ENCODE measurements around the gene HIP1. TPM values are rescaled to one million over a fixed set of nuclear protein-coding genes. Genes with fewer than 3 reads are reported as not detected.
"Not testable (repeated sequence)": the region's sequence is repeated elsewhere in the genome, so short reads cannot be mapped to it uniquely, and the experiment has no call there.

The HIP1 gene
- total and polyA plus RNA-seq, 4 donors = 10.6 to 87.9 (median 43.3) TPM

DNA sequence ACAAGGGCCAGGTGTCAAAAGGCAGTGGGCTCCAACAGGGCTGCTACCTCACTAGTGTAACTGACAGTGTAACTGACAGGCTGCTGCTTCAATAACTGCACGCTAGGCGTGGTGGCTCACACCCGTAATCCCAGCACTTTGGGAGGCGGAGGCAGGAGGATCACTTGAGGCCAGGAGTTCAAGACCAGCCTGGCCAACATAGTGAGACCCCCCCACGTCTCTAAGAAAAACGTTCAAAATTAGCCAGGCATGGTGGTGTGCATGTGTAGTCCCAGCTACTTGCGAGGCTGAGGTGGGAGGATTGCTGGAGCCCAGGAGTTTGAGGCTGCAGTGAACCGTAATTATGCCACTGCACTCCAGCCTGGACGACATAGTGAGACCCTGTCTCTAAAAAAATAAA lies 16.8 kb downstream of the HIP1 start:
- ATAC-seq (ENCODE audit: low FRiP score); H3K27ac ChIP-seq (ENCODE audit: low read depth in 1 of 2, low read length in 2 of 2); H3K9me3 ChIP-seq (ENCODE audit: control insufficient read depth, low read length); H3K36me3 ChIP-seq (ENCODE audit: control insufficient read depth in 1 of 2, insufficient read depth in 2 of 2, low read length in 1 of 2); H3K27me3 ChIP-seq (ENCODE audit: control insufficient read depth in 1 of 2, insufficient read depth in 2 of 2, low read length in 1 of 2); intact Hi-C loops (cut with DNase I); H3K4me1 ChIP-seq (ENCODE audit: control insufficient read depth in 1 of 2, insufficient read depth in 2 of 2, low read length in 2 of 2); H3K4me3 ChIP-seq (ENCODE audit: low read length in 2 of 2): not testable (repeated sequence)
- 88 to 92% methylated on average over 9 of the region's 9 CpGs for WGBS, 2 donors
- DNase-seq = peak; percentile 20 to 30

DNA sequence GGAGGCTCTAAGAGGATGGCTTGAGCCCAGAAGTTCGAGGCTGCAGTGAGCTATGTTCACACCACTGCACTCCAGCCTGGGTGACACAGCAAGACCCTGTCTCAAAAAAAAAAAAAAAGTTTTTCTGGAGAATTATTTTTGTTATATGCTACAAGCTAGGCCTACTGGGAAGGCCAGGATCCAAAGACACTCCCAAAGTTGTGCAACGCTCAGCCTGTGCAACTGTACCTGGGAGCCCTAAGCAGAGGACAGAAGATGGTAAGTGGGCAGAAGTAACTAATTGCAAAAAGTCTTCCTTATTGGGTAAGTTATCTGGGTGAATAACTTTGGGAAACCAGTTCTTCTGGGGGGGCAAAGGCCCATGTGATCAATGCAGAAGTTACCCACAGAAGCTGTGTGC lies 17.3 kb downstream of the HIP1 start:
- Histone ChIP-seq H3K27ac (ENCODE audit: low read depth in 1 of 2, low read length in 2 of 2) (no peak overlapping the region), H3K4me3 (ENCODE audit: low read length in 2 of 2) (no peak overlapping the region), H3K4me1 (ENCODE audit: control insufficient read depth in 1 of 2, insufficient read depth in 2 of 2, low read length in 2 of 2) (no peaks in the 10 kb centered on the region), H3K9me3 (ENCODE audit: control insufficient read depth, low read length) (no peaks in the 10 kb centered on the region), H3K27me3 (ENCODE audit: control insufficient read depth in 1 of 2, insufficient read depth in 2 of 2, low read length in 1 of 2) (no peaks in the 10 kb centered on the region), H3K36me3 (ENCODE audit: control insufficient read depth in 1 of 2, insufficient read depth in 2 of 2, low read length in 1 of 2) (no peaks in the 10 kb centered on the region)
- 57 to 58% methylated on average over 2 of the region's 2 CpGs for WGBS, 2 donors
- intact Hi-C loops (cut with DNase I) = no loop called here
- ATAC-seq (ENCODE audit: low FRiP score) (no peak), DNase-seq (peak in 1 of 2 donors; percentile 12)

DNA sequence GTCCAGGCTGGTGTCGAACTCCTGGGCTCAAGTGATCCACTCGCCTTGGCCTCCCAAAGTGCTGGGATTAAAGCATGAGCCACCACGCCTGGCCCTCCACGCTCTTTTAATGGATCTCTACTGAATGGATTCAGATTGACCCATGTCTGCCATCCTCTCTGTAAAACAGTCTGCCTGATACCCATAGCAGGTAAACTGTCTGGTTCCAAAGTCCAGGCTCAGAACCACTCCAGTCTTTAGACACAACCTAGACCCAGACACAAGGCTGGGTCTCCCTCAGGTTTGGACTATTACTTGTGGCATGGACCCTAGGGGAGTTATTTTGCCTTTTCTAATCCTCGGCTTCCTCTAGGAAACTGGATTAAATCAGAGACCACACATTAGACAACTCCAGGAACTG lies 19.1 kb downstream of the HIP1 start:
- H3K4me1 ChIP-seq (ENCODE audit: control insufficient read depth in 1 of 2, insufficient read depth in 2 of 2, low read length in 2 of 2) = no peaks in the 10 kb centered on the region
- intact Hi-C loops (cut with DNase I) = no loop called here
- H3K9me3 ChIP-seq (ENCODE audit: control insufficient read depth, low read length) = no peaks in the 10 kb centered on the region
- no peak overlapping the region for H3K27ac ChIP-seq (ENCODE audit: low read depth in 1 of 2, low read length in 2 of 2)
- no peaks in the 10 kb centered on the region for H3K36me3 ChIP-seq (ENCODE audit: control insufficient read depth in 1 of 2, insufficient read depth in 2 of 2, low read length in 1 of 2)
- H3K27me3 ChIP-seq (ENCODE audit: control insufficient read depth in 1 of 2, insufficient read depth in 2 of 2, low read length in 1 of 2) = no peaks in the 10 kb centered on the region
- ATAC-seq (ENCODE audit: low FRiP score) (no peak), DNase-seq (peak in 1 of 2 donors; percentile 20)
- H3K4me3 ChIP-seq (ENCODE audit: low read length in 2 of 2) = no peak overlapping the region
- WGBS, 2 donors = 95 to 98% methylated on average over 5 of the region's 5 CpGs

DNA sequence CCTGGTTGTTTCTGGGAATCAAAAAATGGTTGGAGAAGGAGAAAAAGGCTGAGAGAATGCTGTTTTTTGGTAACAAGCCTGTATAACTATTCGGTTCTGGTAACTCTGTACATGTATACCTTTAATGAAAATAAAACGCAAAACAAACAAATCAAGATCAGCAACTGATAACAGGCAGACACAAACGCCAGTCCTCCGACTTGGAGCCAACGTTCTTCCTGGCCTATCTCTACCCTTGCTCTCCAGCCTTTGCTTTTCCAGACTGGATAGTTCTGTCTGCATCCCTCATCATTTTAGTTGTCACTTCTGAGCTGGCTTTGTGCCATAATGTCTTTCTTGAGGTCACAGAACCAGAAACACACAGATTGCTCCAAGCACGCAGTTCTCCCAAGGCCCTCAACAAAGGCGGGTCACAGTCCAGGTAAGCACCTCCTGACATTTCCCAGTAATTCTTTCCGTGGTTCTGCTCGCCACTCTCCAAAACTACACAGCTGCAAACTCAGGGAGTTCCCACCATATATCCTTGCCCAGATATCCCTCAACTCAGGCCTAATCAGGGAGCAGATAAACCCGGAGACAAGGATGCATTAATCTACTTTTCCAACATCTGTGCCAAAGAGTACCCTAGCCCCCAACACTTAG lies 20.2 kb downstream of the HIP1 start:
- intact Hi-C loops (cut with DNase I) = no loop called here
- H3K4me1 ChIP-seq (ENCODE audit: control insufficient read depth in 1 of 2, insufficient read depth in 2 of 2, low read length in 2 of 2) = no peaks in the 10 kb centered on the region
- no peaks in the 10 kb centered on the region for H3K9me3 ChIP-seq (ENCODE audit: control insufficient read depth, low read length)
- peak overlapping the region in 1 of 2 donors; percentile 26 for H3K27ac ChIP-seq (ENCODE audit: low read depth in 1 of 2, low read length in 2 of 2)
- WGBS, 2 donors = 43 to 44% methylated on average over 10 of the region's 10 CpGs
- no peak for ATAC-seq (ENCODE audit: low FRiP score)
- H3K36me3 ChIP-seq (ENCODE audit: control insufficient read depth in 1 of 2, insufficient read depth in 2 of 2, low read length in 1 of 2) = no peaks in the 10 kb centered on the region
- H3K27me3 ChIP-seq (ENCODE audit: control insufficient read depth in 1 of 2, insufficient read depth in 2 of 2, low read length in 1 of 2) = no peaks in the 10 kb centered on the region
- peak; percentile 13 to 28 for DNase-seq
- no peak overlapping the region for H3K4me3 ChIP-seq (ENCODE audit: low read length in 2 of 2)

DNA sequence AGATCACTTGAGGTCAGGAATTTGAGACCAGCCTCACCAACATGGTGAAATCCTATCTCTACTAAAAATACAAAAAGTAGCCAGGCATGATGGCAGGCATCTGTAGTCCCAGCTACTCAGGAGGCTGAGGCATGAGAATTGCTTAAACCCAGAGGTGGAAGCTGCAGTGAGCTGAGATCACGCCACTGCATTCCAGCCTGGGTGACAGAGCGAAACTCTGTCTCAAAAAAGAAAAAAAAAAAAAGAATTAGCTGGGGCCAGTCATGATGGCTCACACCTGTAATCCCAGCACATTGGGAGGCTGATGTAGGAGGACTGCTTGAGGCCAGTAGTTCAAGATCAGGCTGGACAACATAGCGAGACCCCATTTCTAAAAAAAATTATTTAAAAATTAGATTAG lies 21.0 kb downstream of the HIP1 start:
- not testable (repeated sequence) for ATAC-seq (ENCODE audit: low FRiP score); H3K4me1 ChIP-seq (ENCODE audit: control insufficient read depth in 1 of 2, insufficient read depth in 2 of 2, low read length in 2 of 2)

DNA sequence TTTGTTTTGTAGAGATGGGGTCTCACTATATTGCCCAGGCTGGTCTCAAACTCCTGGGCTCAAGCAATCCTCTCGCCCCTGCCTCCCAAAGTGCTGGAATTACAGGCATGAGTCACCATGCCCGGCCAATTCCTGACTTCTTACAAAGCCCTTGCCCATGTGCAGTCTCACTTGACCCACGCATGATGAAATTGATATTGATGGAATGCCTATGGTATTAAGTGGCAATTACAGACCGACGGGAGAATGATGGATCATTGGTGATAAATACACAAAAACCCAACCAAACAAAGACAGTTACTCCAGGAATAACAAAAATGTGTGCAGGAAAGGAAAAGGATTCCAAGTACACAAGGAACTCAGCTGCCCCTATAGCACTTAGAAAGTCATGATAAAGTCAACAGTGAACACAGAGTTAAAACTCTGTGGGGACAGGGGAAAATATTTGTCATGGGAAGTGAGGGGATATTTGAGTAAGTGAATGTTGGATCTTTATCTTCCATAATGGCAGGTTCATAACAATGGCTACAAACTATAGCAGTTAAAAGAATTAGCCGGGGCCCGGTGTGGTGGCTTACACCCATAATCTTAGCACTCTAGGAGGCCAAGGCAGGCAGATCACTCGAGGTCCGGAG lies 21.6 kb downstream of the HIP1 start:
- ATAC-seq (ENCODE audit: low FRiP score) (no peak), DNase-seq (peak; percentile 34 to 42)
- intact Hi-C loops (cut with DNase I) = no loop called here
- Histone ChIP-seq H3K27ac (ENCODE audit: low read depth in 1 of 2, low read length in 2 of 2) (peak overlapping the region in 1 of 2 donors; percentile 68), H3K27me3 (ENCODE audit: control insufficient read depth in 1 of 2, insufficient read depth in 2 of 2, low read length in 1 of 2) (no peaks in the 10 kb centered on the region), H3K4me3 (ENCODE audit: low read length in 2 of 2) (no peak overlapping the region), H3K36me3 (ENCODE audit: control insufficient read depth in 1 of 2, insufficient read depth in 2 of 2, low read length in 1 of 2) (no peaks in the 10 kb centered on the region), H3K9me3 (ENCODE audit: control insufficient read depth, low read length) (no peaks in the 10 kb centered on the region), H3K4me1 (ENCODE audit: control insufficient read depth in 1 of 2, insufficient read depth in 2 of 2, low read length in 2 of 2) (peaks cover 0 to 2% of the 10 kb centered on the region in 2 donors)
- 53% methylated on average over 9 of the region's 9 CpGs for WGBS, 2 donors

More for the DNA sequence above, 21.0 kb downstream of the HIP1 start:
- peak overlapping the region in 1 of 2 donors; percentile 6 for H3K27ac ChIP-seq (ENCODE audit: low read depth in 1 of 2, low read length in 2 of 2)
- H3K9me3 ChIP-seq (ENCODE audit: control insufficient read depth, low read length); H3K36me3 ChIP-seq (ENCODE audit: control insufficient read depth in 1 of 2, insufficient read depth in 2 of 2, low read length in 1 of 2); intact Hi-C loops (cut with DNase I); H3K4me3 ChIP-seq (ENCODE audit: low read length in 2 of 2); H3K27me3 ChIP-seq (ENCODE audit: control insufficient read depth in 1 of 2, insufficient read depth in 2 of 2, low read length in 1 of 2): not testable (repeated sequence)
- 96% methylated on average over 3 of the region's 3 CpGs for WGBS, 2 donors
- peak; percentile 2 to 8 for DNase-seq

DNA sequence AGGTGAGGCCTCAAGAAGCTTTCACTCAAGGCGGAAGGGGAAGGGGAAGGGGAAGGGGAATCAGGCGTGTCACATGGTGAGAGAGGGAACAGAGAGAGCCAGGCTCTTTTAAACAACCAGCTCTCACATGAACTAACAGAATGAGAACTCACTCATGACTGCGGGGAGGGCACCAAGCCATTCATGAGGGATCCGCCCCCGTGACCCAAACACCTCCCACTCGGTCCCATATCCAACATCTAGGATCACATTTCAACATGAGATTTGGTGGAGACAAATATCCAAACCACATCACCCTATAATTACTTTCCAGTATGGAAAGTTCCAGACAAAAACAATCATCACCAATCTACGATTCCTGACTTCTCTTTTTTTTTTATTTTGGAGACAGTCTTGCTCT lies 22.9 kb downstream of the HIP1 start:
- H3K4me1 ChIP-seq (ENCODE audit: control insufficient read depth in 1 of 2, insufficient read depth in 2 of 2, low read length in 2 of 2) = peaks cover 2 to 3% of the 10 kb centered on the region in 2 donors
- H3K27me3 ChIP-seq (ENCODE audit: control insufficient read depth in 1 of 2, insufficient read depth in 2 of 2, low read length in 1 of 2) = no peaks in the 10 kb centered on the region
- no peaks in the 10 kb centered on the region for H3K36me3 ChIP-seq (ENCODE audit: control insufficient read depth in 1 of 2, insufficient read depth in 2 of 2, low read length in 1 of 2)
- DNase-seq (peak; percentile 54 to 63), ATAC-seq (ENCODE audit: low FRiP score) (no peak)
- peak overlapping the region in 1 of 2 donors; percentile 68 for H3K27ac ChIP-seq (ENCODE audit: low read depth in 1 of 2, low read length in 2 of 2)
- 34% methylated on average over 7 of the region's 7 CpGs for WGBS, 2 donors
- no peak overlapping the region for H3K4me3 ChIP-seq (ENCODE audit: low read length in 2 of 2)
- intact Hi-C loops (cut with DNase I) = no loop called here
- no peaks in the 10 kb centered on the region for H3K9me3 ChIP-seq (ENCODE audit: control insufficient read depth, low read length)

DNA sequence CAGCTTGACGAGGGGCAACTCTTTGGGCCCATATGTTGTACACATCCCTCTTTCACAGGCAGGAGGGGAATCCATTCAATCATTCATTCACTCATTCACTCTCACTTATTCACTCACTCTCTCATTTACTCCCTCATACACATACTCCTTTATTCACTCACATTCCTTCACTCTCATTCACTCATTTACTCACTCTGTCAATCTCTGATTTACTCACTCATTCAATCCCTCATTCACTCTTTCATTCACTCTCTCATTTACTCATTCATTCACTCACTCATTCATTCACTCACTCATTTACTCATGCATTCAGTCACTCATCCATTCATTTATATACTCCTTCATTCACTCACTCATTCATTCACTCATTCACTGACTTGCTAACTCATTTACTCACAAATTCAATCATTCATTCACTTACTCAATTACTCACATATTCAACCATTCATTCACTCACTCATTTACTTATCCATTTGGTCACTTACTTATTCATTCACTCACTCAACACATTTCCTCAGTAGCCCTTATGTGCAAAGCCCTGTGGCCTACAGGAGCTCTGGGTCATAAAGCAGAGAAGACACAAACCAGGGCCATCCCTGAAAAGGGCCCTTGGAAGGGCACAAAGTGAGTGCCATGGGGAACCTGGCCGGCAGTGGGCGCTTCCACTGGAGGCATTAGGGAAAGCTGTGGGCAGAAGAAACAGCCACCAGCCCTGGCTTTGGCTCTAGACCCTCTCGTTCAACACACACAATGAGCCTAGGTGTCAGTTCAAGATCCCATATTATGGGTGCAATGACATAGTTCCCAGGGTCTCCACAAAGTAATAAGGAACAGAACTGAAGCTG lies 26.0 kb downstream of the HIP1 start:
- H3K27me3 ChIP-seq (ENCODE audit: control insufficient read depth in 1 of 2, insufficient read depth in 2 of 2, low read length in 1 of 2) = no peaks in the 10 kb centered on the region
- H3K9me3 ChIP-seq (ENCODE audit: control insufficient read depth, low read length) = no peaks in the 10 kb centered on the region
- peak overlapping the region; percentile 78 to 81 for H3K27ac ChIP-seq (ENCODE audit: low read depth in 1 of 2, low read length in 2 of 2)
- ATAC-seq (ENCODE audit: low FRiP score) (no peak), DNase-seq (peak; percentile 23 to 36)
- H3K4me3 ChIP-seq (ENCODE audit: low read length in 2 of 2) = no peak overlapping the region
- H3K36me3 ChIP-seq (ENCODE audit: control insufficient read depth in 1 of 2, insufficient read depth in 2 of 2, low read length in 1 of 2) = no peaks in the 10 kb centered on the region
- intact Hi-C loops (cut with DNase I) = loop anchor here (5.0 kb wide), 1 partner anchor 55 kb away; no protein-coding TSS in a partner anchor
- H3K4me1 ChIP-seq (ENCODE audit: control insufficient read depth in 1 of 2, insufficient read depth in 2 of 2, low read length in 2 of 2) = peaks cover 3% of the 10 kb centered on the region in 2 donors
- WGBS, 2 donors = 27 to 32% methylated on average over 4 of the region's 4 CpGs

All from aorta (tissue), 5 donors.